Esophagus squamous epithelium (tissue), 5 donors: ENCODE measurements around the gene LPAR2. TPM values are rescaled to one million over a fixed set of nuclear protein-coding genes. Genes with fewer than 3 reads are reported as not detected.

ENCODE experiments used
- DNase-seq: peaks from one replicate; lab custom pipeline; 2025; lab: John Stamatoyannopoulos, UW
- H3K27ac ChIP-seq, 4 donors: fragments of 200-600 bp; sonication (generic); one replicate each; pipeline ENCODE4 v1.5.1; 2016 to 2019; ENCODE audit warnings: mild to moderate bottlenecking in 1 of 4
- H3K27me3 ChIP-seq, 4 donors: fragments of 200-600 bp; sonication (generic); 1 replicate in 3 of 4; 2 replicates in 1 of 4; pipeline versions ENCODE4 v1.5.1 to v1.6.0; 2017 to 2021; ENCODE audit warnings: antibody characterized with exemption in 1 of 4
- H3K36me3 ChIP-seq, 3 donors: fragments of 200-600 bp; sonication (generic); one replicate each; pipeline ENCODE4 v1.5.1; 2016 to 2019
- H3K4me1 ChIP-seq, 3 donors: fragments of 200-600 bp; sonication (generic); one replicate each; pipeline ENCODE4 v1.5.1; 2017 to 2019
- H3K4me3 ChIP-seq, 4 donors: fragments of 200-600 bp; sonication (generic); 1 replicate in 3 of 4; 2 replicates in 1 of 4; pipeline ENCODE4 v1.5.1; 2016 to 2019; ENCODE audit warnings: mild to moderate bottlenecking in 2 of 4, moderate library complexity in 1 of 4
- H3K9me3 ChIP-seq, 3 donors: fragments of 200-600 bp; sonication (generic); one replicate each; pipeline ENCODE4 v1.5.1; 2016 to 2019
- CTCF ChIP-seq, 6 experiments: fragments of 450-650 bp in 4 of 6; fragments of 200-600 bp in 2 of 6; sonication (generic) in 2 of 6; IDR thresholded peaks; one replicate each; pipeline ENCODE4 v1.5.1; 2016 to 2019; ENCODE audit warnings: antibody characterized with exemption in 6 of 6, mild to moderate bottlenecking in 4 of 6, moderate library complexity in 4 of 6
- POLR2A ChIP-seq, 4 donors: fragments of 450-650 bp; IDR thresholded peaks; one replicate each; pipeline ENCODE4 v1.6.1; 2017; ENCODE audit warnings: antibody characterized with exemption in 4 of 4, mild to moderate bottlenecking in 4 of 4, moderate library complexity in 3 of 4
- WGBS, 2 donors: methylation state at CpG; one replicate each; pipeline ENCODE4 v1.1.5; 2018; 5-methylcytosine and 5-hydroxymethylcytosine counted together
- intact Hi-C: fragments of 100-400 bp; cut with DNase I; formaldehyde crosslinking; loops from one replicate; pipeline ENCODE4 v1.15.0; 2022
- total RNA-seq, 4 donors: library from RNA; depleted of rRNA; stranded (reverse); fragments of >200 nt; gene quantifications; one replicate each; pipeline ENCODE4 v1.1.0, GENCODE V29; 2016
- donor health status: DM: yes; HTN: yes; CAD: no.

LPAR2 gene
- 10 to 100 TPM in 2 of 4 donors, 1 to 10 TPM in 2; 7.6 to 13.1 (median 9.5) TPM for total RNA-seq

GRCh38 chr19:19627621-19628500, at the start of gene LPAR2:
LPAR2 (minus strand) TSS chr19:19628220; CDS start chr19:19627275, 945 bp downstream.
- Histone ChIP-seq H3K9me3 (no peaks in the 10 kb centered on the region), H3K4me1 (peaks cover 10 to 28% (median 11%) of the 10 kb centered on the region in 3 donors), H3K4me3 (peak within 1 kb of the TSS; percentile 67 to 85 (median 72)), H3K27me3 (peaks cover 0 to 9% (median 0%) of the 10 kb centered on the region in 4 donors), H3K27ac (peak within 1 kb of the TSS; percentile 84 to 92 (median 89)), H3K36me3 (peaks cover 0 to 32% (median 0%) of the 10 kb centered on the region in 3 donors)
- intact Hi-C loops: no loop called here
- TF ChIP-seq CTCF (IDR thresholded peaks at IDR 0.05) (no peak), POLR2A (IDR thresholded peaks at IDR 0.05) (peak in 2 of 4 donors; percentile 18 to 54)
- no peak for DNase-seq
- 0 to 2% methylated on average over 5 to 25 of the region's 87 CpGs for WGBS, 2 donors

- DNase-seq: no peak
- Histone ChIP-seq H3K27me3 (no peaks in the 10 kb centered on the region), H3K36me3 (peaks cover 24 to 88% (median 25%) of the 10 kb centered on the region in 3 donors), H3K4me3 (no peak overlapping the region), H3K4me1 (no peaks in the 10 kb centered on the region), H3K9me3 (peaks cover 5 to 99% (median 28%) of the 10 kb centered on the region in 3 donors), H3K27ac (no peak overlapping the region)
- TF ChIP-seq POLR2A (IDR thresholded peaks at IDR 0.05) (no peak), CTCF (IDR thresholded peaks at IDR 0.05) (no peak)
- 93 to 94% methylated on average over 5 of the region's 7 CpGs for WGBS, 2 donors
- intact Hi-C loops: no loop called here
These were observed 49.6 kb upstream of the LPAR2 start for GRCh38 chr19:19677579-19677978.

GRCh38 chr19:19674315-19674714, 46.3 kb upstream of the LPAR2 start:
- Histone ChIP-seq H3K36me3 (peaks cover 14 to 73% (median 16%) of the 10 kb centered on the region in 3 donors), H3K27ac (no peak overlapping the region), H3K27me3 (no peaks in the 10 kb centered on the region), H3K4me3 (no peak overlapping the region), H3K9me3 (peaks cover 0 to 76% (median 10%) of the 10 kb centered on the region in 3 donors), H3K4me1 (peaks cover 0 to 15% (median 6%) of the 10 kb centered on the region in 3 donors)
- intact Hi-C loops: no loop called here
- DNase-seq: no peak
- TF ChIP-seq POLR2A (IDR thresholded peaks at IDR 0.05) (no peak), CTCF (IDR thresholded peaks at IDR 0.05) (no peak)
- 88 to 97% methylated on average over 6 of the region's 6 CpGs for WGBS, 2 donors

GRCh38 chr19:19672816-19673215, 44.8 kb upstream of the LPAR2 start:
- Histone ChIP-seq H3K4me1 (peaks cover 0 to 24% (median 7%) of the 10 kb centered on the region in 3 donors), H3K27me3 (no peaks in the 10 kb centered on the region), H3K9me3 (peaks cover 0 to 61% (median 2%) of the 10 kb centered on the region in 3 donors), H3K27ac (no peak overlapping the region), H3K36me3 (peaks cover 2 to 58% (median 5%) of the 10 kb centered on the region in 3 donors), H3K4me3 (no peak overlapping the region)
- 83 to 86% methylated on average over 3 of the region's 3 CpGs for WGBS, 2 donors
- intact Hi-C loops: no loop called here
- no peak for TF ChIP-seq CTCF (IDR thresholded peaks at IDR 0.05)
- no peak for TF ChIP-seq POLR2A (IDR thresholded peaks at IDR 0.05)
- DNase-seq: no peak

GRCh38 chr19:19670070-19670551, 42.1 kb upstream of the LPAR2 start:
- H3K4me3 ChIP-seq: peak overlapping the region; percentile 72 to 99 (median 90)
- WGBS, 2 donors: 36 to 79% methylated on average over 3 to 4 of the region's 10 CpGs
- intact Hi-C loops: no loop called here
- H3K9me3 ChIP-seq: peaks cover 0 to 34% (median 0%) of the 10 kb centered on the region in 3 donors
- peaks cover 0 to 31% (median 0%) of the 10 kb centered on the region in 3 donors for H3K36me3 ChIP-seq
- no peaks in the 10 kb centered on the region for H3K27me3 ChIP-seq
- TF ChIP-seq POLR2A (IDR thresholded peaks at IDR 0.05) (no peak), CTCF (IDR thresholded peaks at IDR 0.05) (no peak)
- H3K27ac ChIP-seq: peak overlapping the region in 1 of 4 donors; percentile 93
- no peak for DNase-seq
- peaks cover 0 to 25% (median 7%) of the 10 kb centered on the region in 3 donors for H3K4me1 ChIP-seq
